HepG2 (cell line): Measurements from ENCODE around the gene HINT2. TPM values are rescaled to one million over a fixed set of nuclear protein-coding genes. Genes with fewer than 3 reads are reported as not detected.

Experiments
- BCL6 ChIP-seq: IDR thresholded peaks from 2 replicates; pipeline ENCODE4 v1.6.1; 2016; ENCODE audit warnings: missing genetic modification reagents, missing compliant biosample characterization
- CAMTA2 ChIP-seq: sonication (generic); formaldehyde crosslinking; IDR thresholded peaks from 2 replicates; pipeline ENCODE4 v1.4.0; 2020; ENCODE audit warnings: mild to moderate bottlenecking, missing genetic modification reagents, borderline replicate concordance
- FOXC1 ChIP-seq: sonication (generic); formaldehyde crosslinking; IDR thresholded peaks from 2 replicates; pipeline ENCODE4 v1.8.0; 2022; ENCODE audit warnings: mild to moderate bottlenecking, missing genetic modification reagents, borderline replicate concordance
- GABPB1 ChIP-seq: IDR thresholded peaks from 2 replicates; pipeline ENCODE4 v1.6.1; 2016; ENCODE audit warnings: mild to moderate bottlenecking, missing genetic modification reagents, moderate library complexity, missing compliant biosample characterization
- HNRNPL ChIP-seq: fragments of 200-400 bp; formaldehyde crosslinking; IDR thresholded peaks from 2 replicates; pipeline ENCODE4 v1.6.1; 2017; ENCODE audit warnings: mild to moderate bottlenecking, low read depth, low read length
- NBN ChIP-seq: fragments of 450-650 bp; conservative IDR thresholded peaks from 2 replicates; pipeline ENCODE4 v1.6.1; 2017
- PAX8 ChIP-seq: sonication (generic); formaldehyde crosslinking; IDR thresholded peaks from 2 replicates; pipeline ENCODE4 v1.8.0; 2022; ENCODE audit warnings: mild to moderate bottlenecking, missing genetic modification reagents, borderline replicate concordance
- PHF5A ChIP-seq: IDR thresholded peaks from one replicate; pipeline ENCODE4 v1.6.1; 2018; ENCODE audit warnings: low read depth, missing genetic modification reagents; ENCODE audit not compliant: unreplicated experiment
- POLR2AphosphoS2 ChIP-seq: IDR thresholded peaks from 2 replicates; pipeline ENCODE4 v1.6.1; 2011; ENCODE audit warnings: low read depth, low read length, improper control_type of control experiment
- RAD51 ChIP-seq: fragments of 450-650 bp; IDR thresholded peaks from 2 replicates; pipeline ENCODE4 v1.6.1; 2016; ENCODE audit warnings: borderline replicate concordance
- SNAPC2 ChIP-seq: sonication (generic); formaldehyde crosslinking; IDR thresholded peaks from 2 replicates; pipeline ENCODE4 v1.8.1; 2022; ENCODE audit warnings: mild to moderate bottlenecking, missing genetic modification reagents
- SP2 ChIP-seq: sonication (generic); formaldehyde crosslinking; IDR thresholded peaks from 2 replicates; pipeline ENCODE4 v1.5.1; 2020; ENCODE audit warnings: mild to moderate bottlenecking, missing genetic modification reagents
- TP53 ChIP-seq: sonication (generic); formaldehyde crosslinking; conservative IDR thresholded peaks from 2 replicates; pipeline ENCODE4 v1.4.0; 2020; ENCODE audit warnings: missing genetic modification reagents
- ZBTB42 ChIP-seq: sonication (generic); formaldehyde crosslinking; IDR thresholded peaks from 2 replicates; pipeline ENCODE4 v1.5.0; 2020; ENCODE audit warnings: mild to moderate bottlenecking, missing genetic modification reagents
- ZBTB7B ChIP-seq: sonication (generic); formaldehyde crosslinking; IDR thresholded peaks from 2 replicates; pipeline ENCODE4 v1.4.0; 2020; ENCODE audit warnings: missing genetic modification reagents
- ZNF17 ChIP-seq: sonication (generic); formaldehyde crosslinking; IDR thresholded peaks from 2 replicates; pipeline ENCODE4 v1.5.0; 2020; ENCODE audit warnings: mild to moderate bottlenecking, missing genetic modification reagents
- ZNF567 ChIP-seq: sonication (generic); formaldehyde crosslinking; IDR thresholded peaks from 2 replicates; pipeline ENCODE4 v1.8.1; 2023; ENCODE audit warnings: mild to moderate bottlenecking, missing genetic modification reagents, borderline replicate concordance
- ZNF788 ChIP-seq: sonication (generic); formaldehyde crosslinking; IDR thresholded peaks from 2 replicates; pipeline ENCODE4 v1.5.0; 2020; ENCODE audit warnings: mild to moderate bottlenecking, missing genetic modification reagents, borderline replicate concordance
- polyA plus RNA-seq, 8 experiments: library from polyadenylated mRNA; depleted of rRNA in 3 of 8; stranded (reverse) in 7 of 8; unstranded in 1 of 8; fragments of >200 nt; fragmentation: Illumina TruSeq in 4 of 8; extraction: Trizol in 4 of 8; gene quantifications; 2 replicates each; pipeline versions ENCODE4 v1.2.1 to v1.2.3, GENCODE V29; 2011 to 2016; ENCODE audit warnings: low read depth in 4 of 8, missing spikeins in 1 of 8, mixed read lengths in 1 of 8; ENCODE audit not compliant: insufficient read depth in 1 of 8
- total RNA-seq, 5 experiments: library from RNA; depleted of rRNA; stranded (reverse); fragments of >200 nt; fragmentation: Illumina TruSeq; extraction: Trizol; gene quantifications; 2 replicates each; pipeline ENCODE4 v1.2.3, GENCODE V29; 2016; ENCODE audit warnings: low read depth in 1 of 5
- TF ChIP-seq, protein P1 (sequence below): sonication (generic); formaldehyde crosslinking; IDR thresholded peaks from 2 replicates; pipeline ENCODE4 v1.5.0; 2020; ENCODE audit warnings: missing genetic modification reagents
- TF ChIP-seq, protein P2 (sequence below): sonication (generic); formaldehyde crosslinking; IDR thresholded peaks from 2 replicates; pipeline ENCODE4 v1.4.0; 2020; ENCODE audit warnings: missing genetic modification reagents
- TF ChIP-seq, protein P3 (sequence below): sonication (generic); formaldehyde crosslinking; IDR thresholded peaks from 2 replicates; pipeline ENCODE4 v1.4.0; 2020; ENCODE audit warnings: missing genetic modification reagents

HINT2 gene
- total and polyA plus RNA-seq, 2 of the 13 experiments (the other 11 are each of a cell fraction or from before 2014, with no cell fraction given) = 37.9 to 56.2 TPM

DNA sequence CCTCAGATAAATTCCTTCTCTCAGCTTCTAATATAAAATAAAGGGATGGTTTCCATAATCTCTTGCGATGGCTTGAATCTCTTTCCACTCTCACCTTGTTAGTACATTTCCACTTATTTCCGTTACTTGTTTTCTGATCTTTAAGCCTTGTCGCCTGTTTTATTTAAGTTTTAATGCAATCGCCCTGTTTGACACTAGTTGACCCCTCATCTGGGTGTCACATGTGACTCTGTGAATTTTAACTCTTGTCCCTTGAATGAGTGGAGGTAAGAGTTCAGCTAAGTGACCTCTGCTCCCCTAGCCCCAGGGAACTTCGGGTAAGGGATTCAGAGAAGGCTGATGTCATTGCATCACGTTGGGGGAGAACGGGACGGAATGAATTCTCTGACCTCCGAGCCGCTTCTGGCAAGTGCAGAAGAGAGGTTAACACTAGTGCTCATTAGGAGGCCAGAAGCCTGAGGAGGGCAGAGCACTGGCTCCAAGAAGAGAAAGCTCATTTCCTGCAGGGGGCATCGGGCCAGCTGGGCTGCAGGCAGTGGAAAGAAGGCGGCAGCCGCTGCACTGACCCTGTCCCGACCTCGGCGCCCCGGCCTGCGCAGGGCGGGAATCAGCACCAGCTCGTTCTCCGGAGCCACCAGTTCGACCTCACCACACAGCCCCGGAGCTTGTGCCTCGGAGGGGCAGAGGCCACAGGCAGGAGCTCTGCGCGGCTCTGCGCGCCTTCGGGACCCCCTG, 569 bp downstream of the HINT2 start (continued):
- TF ChIP-seq PHF5A (CRISPR knock-in tag) (no peak), BCL6 (CRISPR knock-in tag) (peak; percentile 84), ZNF17 (CRISPR knock-in tag) (no peak), PAX8 (CRISPR knock-in tag) (peak; percentile 38; the same call in 1 of the 2 replicates), ZNF567 (no peak), GABPB1 (CRISPR knock-in tag) (peak; percentile 72; the same call in 1 of the 2 replicates), CAMTA2 (CRISPR knock-in tag) (no peak), HNRNPL (no peak), RAD51 (no peak), SNAPC2 (CRISPR knock-in tag) (peak; percentile 37; the same call in 1 of the 2 replicates), ZBTB42 (CRISPR knock-in tag) (no peak), TP53 (CRISPR knock-in tag) (0 out of 2 replicates have a peak, but pooled peaks have one; percentile 54), POLR2AphosphoS2 (no peak), FOXC1 (CRISPR knock-in tag) (no peak; the same call in 1 of the 2 replicates), ZNF788 (no peak; the same call in 1 of the 2 replicates), SP2 (CRISPR knock-in tag) (no peak), ZBTB7B (peak; percentile 87), NBN (no peak)
- TF ChIP-seq, protein P1, sequence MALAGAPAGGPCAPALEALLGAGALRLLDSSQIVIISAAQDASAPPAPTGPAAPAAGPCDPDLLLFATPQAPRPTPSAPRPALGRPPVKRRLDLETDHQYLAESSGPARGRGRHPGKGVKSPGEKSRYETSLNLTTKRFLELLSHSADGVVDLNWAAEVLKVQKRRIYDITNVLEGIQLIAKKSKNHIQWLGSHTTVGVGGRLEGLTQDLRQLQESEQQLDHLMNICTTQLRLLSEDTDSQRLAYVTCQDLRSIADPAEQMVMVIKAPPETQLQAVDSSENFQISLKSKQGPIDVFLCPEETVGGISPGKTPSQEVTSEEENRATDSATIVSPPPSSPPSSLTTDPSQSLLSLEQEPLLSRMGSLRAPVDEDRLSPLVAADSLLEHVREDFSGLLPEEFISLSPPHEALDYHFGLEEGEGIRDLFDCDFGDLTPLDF (CRISPR knock-in tag) = no peak
- TF ChIP-seq, protein P2, sequence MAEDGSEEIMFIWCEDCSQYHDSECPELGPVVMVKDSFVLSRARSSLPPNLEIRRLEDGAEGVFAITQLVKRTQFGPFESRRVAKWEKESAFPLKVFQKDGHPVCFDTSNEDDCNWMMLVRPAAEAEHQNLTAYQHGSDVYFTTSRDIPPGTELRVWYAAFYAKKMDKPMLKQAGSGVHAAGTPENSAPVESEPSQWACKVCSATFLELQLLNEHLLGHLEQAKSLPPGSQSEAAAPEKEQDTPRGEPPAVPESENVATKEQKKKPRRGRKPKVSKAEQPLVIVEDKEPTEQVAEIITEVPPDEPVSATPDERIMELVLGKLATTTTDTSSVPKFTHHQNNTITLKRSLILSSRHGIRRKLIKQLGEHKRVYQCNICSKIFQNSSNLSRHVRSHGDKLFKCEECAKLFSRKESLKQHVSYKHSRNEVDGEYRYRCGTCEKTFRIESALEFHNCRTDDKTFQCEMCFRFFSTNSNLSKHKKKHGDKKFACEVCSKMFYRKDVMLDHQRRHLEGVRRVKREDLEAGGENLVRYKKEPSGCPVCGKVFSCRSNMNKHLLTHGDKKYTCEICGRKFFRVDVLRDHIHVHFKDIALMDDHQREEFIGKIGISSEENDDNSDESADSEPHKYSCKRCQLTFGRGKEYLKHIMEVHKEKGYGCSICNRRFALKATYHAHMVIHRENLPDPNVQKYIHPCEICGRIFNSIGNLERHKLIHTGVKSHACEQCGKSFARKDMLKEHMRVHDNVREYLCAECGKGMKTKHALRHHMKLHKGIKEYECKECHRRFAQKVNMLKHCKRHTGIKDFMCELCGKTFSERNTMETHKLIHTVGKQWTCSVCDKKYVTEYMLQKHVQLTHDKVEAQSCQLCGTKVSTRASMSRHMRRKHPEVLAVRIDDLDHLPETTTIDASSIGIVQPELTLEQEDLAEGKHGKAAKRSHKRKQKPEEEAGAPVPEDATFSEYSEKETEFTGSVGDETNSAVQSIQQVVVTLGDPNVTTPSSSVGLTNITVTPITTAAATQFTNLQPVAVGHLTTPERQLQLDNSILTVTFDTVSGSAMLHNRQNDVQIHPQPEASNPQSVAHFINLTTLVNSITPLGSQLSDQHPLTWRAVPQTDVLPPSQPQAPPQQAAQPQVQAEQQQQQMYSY (CRISPR knock-in tag) = 0 out of 2 replicates have a peak, but pooled peaks have one; percentile 12
- TF ChIP-seq, protein P3, sequence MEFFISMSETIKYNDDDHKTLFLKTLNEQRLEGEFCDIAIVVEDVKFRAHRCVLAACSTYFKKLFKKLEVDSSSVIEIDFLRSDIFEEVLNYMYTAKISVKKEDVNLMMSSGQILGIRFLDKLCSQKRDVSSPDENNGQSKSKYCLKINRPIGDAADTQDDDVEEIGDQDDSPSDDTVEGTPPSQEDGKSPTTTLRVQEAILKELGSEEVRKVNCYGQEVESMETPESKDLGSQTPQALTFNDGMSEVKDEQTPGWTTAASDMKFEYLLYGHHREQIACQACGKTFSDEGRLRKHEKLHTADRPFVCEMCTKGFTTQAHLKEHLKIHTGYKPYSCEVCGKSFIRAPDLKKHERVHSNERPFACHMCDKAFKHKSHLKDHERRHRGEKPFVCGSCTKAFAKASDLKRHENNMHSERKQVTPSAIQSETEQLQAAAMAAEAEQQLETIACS (CRISPR knock-in tag) = no peak
